Adipocyte (in vitro differentiated cells): ENCODE measurements around the gene SEPHS1.

Experiments used
- DNase-seq: peaks from one replicate; pipeline ENCODE4 v3.0.0-alpha.2; 2015; ENCODE audit warnings: low read depth
- H3K27me3 ChIP-seq: replicated peaks from 2 replicates; pipeline ENCODE4 v1.7.0; 2013; ENCODE audit warnings: mild to moderate bottlenecking, low read length, moderate library complexity; ENCODE audit not compliant: control insufficient read depth, insufficient read depth
- H3K36me3 ChIP-seq: 2 replicates; pipeline ENCODE4 v1.7.0; 2013; ENCODE audit warnings: low read length, mild to moderate bottlenecking, moderate library complexity; ENCODE audit not compliant: control insufficient read depth, insufficient read depth, severe bottlenecking
- H3K4me1 ChIP-seq: 2 replicates; pipeline ENCODE4 v1.7.0; 2013; ENCODE audit warnings: mild to moderate bottlenecking, low read length, moderate library complexity; ENCODE audit not compliant: control insufficient read depth, insufficient read depth
- H3K4me3 ChIP-seq: 2 replicates; pipeline ENCODE4 v1.7.0; 2013; ENCODE audit warnings: mild to moderate bottlenecking, low read length, moderate library complexity
- H3K9ac ChIP-seq: 2 replicates; pipeline ENCODE4 v1.7.0; 2013; ENCODE audit warnings: mild to moderate bottlenecking, low read length, moderate library complexity
- H3K9me3 ChIP-seq: 2 replicates; pipeline ENCODE4 v1.7.0; 2013; ENCODE audit warnings: mild to moderate bottlenecking, low read length, moderate library complexity; ENCODE audit not compliant: control insufficient read depth

The SEPHS1 gene

DNA sequence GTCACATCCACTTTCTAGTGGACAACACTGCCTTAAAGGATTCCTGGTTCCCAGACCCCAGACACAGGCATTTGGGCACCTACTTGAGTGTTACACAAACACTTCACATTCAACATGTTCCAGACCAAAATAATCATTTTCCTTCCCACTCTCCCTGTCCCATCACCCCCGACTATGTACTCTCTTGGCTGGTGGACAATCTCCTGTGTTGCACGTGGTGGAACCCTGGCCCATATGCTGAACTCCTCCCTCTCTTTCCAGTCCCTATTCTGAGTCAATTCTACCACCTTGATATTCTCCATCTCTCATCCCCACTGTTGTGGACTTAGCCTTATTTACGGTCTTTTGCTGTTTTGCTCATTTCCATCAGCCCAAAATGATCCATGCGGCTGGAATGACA, 8.3 kb upstream of the SEPHS1 start:
- no peak for DNase-seq
- Histone ChIP-seq H3K4me1 (no peaks in the 10 kb centered on the region), H3K36me3 (no peaks in the 10 kb centered on the region), H3K9ac (no peak overlapping the region), H3K27me3 (peaks cover 38% of the 10 kb centered on the region), H3K9me3 (no peaks in the 10 kb centered on the region), H3K4me3 (no peak overlapping the region)

DNA sequence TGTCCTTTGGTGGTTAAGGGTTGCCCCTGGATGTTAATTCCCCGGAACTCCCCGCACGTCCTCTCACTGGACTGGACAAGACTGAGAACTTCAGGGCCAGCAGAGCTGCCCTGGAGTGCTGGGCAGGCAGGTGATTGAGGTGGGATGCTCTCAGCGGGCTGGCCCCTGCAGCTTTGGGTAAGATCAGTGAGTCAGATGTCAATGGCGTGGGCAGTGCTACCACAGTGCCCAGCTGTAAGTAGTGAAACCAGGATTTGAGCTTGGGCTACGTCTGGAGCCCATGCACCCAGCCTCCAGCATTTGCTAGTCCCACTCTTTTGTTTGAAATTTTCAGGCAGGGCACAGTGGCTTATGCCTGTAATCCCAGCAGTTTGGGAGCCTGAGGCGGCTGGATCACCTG, 6.7 kb upstream of the SEPHS1 start:
- H3K9me3 ChIP-seq, result no peaks in the 10 kb centered on the region
- H3K4me1 ChIP-seq, result peaks cover 6% of the 10 kb centered on the region
- H3K36me3 ChIP-seq, result no peaks in the 10 kb centered on the region
- DNase-seq, result no peak
- peaks cover 41% of the 10 kb centered on the region for H3K27me3 ChIP-seq
- H3K4me3 ChIP-seq, result no peak overlapping the region
- no peak overlapping the region for H3K9ac ChIP-seq

DNA sequence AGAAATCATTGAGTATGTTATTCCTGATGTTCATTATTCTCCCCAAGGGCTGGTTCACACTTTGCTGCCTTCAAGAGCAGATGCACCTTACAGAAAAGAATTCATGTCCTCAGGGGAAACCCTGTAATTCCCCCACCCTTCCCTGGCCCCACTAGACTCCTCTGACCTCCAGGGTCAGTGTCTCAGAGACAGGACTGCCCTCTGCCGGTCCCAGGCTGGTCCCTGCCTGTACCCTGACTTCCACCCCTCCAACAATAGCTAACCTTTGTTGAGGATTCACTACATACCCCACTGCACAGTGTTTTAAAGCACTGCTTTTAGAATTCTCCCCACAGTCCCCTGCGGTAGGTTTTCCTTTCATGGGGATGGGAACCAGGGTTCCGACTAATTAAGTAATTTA, 4.4 kb upstream of the SEPHS1 start:
- no peaks in the 10 kb centered on the region for H3K9me3 ChIP-seq
- H3K4me3 ChIP-seq, result no peak overlapping the region
- DNase-seq, result no peak
- peaks cover 41% of the 10 kb centered on the region for H3K27me3 ChIP-seq
- H3K4me1 ChIP-seq, result peaks cover 17% of the 10 kb centered on the region
- no peaks in the 10 kb centered on the region for H3K36me3 ChIP-seq
- no peak overlapping the region for H3K9ac ChIP-seq

DNA sequence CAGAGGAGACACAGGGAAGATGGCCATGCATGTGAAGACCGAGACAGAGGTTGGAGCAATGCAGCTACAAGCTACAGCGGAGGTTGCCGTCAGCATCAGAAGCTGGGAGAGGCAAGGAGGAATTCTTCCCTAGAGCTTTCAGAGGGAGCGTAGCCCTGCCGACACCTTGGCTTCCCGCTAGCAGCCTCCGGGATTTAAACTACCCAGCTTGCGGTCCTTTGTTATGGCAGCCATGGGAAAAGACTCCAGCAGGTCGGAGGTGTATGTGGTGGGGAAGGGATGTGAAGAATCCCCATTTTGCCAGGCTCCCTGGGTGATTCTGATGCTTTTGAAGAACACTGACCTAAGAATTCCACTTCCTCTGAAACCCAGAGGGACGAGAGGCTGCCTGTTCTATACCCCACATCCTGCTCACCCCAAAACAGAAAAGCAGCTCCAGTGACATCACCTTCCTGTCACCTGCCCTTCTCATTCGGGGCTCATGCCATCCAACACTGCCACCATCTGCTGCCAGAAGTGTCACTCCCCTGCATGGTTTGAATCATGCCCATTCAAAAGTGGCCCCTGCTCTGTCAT, 3.3 kb upstream of the SEPHS1 start:
- Histone ChIP-seq H3K4me3 (no peak overlapping the region), H3K4me1 (peaks cover 21% of the 10 kb centered on the region)

DNA sequence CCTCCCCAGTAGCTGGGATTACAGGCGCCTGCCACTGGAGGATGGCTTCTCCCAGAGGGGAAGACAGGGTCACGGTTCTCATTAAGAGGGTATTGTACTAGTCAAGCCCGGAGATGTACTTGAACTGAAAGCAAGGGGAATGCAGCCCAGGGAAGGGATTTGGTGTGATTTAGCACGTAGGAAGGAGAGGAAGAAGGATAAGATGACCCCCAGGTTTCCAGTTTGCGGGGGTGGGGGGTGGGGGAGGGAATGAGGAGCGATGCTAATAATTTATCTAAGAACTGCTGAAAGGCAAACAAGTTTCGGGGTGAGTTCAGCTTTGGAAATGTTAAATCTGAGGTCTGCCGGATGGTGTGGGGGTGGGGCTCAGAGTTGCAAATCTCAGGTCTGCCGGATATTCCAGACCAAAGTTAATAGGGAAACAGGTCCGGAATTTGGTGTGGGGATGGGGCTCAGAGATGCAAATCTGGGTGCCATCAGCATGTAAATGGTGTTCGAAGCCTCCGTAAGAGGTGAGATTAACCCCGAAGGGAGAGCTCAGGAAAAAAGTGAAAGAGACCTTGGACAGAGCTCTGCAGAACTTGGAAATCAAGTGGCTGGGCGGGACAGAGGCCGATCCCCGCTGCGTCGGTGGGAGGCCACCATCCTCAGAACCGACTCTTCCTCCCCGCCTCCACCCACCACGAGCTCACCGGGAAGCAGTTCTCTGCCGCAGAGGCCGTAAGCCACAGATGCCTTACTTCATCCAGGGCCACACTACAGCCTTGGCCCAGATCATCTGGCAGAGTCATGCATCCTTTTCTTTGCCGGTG, 1.6 kb upstream of the SEPHS1 start:
- Histone ChIP-seq H3K4me3 (peak overlapping the region; percentile 91), H3K9ac (peak overlapping the region; percentile 32), H3K4me1 (peaks cover 32% of the 10 kb centered on the region), H3K36me3 (no peaks in the 10 kb centered on the region), H3K9me3 (no peaks in the 10 kb centered on the region), H3K27me3 (peaks cover 30% of the 10 kb centered on the region)
- DNase-seq, result peak; percentile 64

More for the DNA sequence above, 3.3 kb upstream of the SEPHS1 start:
- no peak for DNase-seq
- no peak overlapping the region for H3K9ac ChIP-seq
- peaks cover 38% of the 10 kb centered on the region for H3K27me3 ChIP-seq
- no peaks in the 10 kb centered on the region for H3K9me3 ChIP-seq
- no peaks in the 10 kb centered on the region for H3K36me3 ChIP-seq

DNA sequence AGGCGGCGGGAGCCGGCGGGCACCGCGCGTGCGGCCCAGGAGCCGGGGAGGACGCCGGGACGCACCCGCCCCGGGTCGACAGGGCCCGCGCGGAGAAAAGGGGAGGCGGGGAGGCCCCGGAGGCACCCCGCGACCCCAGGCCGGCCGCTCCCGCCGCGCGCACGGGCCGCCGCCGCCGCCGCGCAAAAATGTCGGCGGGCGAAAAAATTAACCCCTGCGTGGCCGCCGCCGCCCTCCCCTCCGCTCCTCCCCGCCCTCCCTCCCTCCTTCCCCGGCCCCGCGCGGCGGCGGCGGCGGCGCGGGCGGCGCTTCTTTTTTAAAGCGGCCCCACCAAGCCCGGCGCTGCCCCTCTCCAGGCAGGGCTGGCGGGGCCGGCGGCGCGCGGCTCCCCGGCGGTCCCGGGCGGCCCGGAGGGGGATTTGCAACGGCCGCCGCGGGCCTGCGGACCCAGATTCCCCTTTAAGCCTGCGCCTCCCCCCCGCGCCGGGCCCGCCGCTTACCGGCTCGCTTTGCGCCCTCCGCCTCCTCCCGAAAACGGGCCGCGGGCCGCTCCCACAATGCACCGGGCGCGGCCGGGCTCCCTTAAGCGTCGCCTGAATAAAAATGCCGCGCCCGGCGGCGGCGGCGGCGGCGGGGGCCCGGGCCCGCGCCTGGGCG, 465 bp downstream of the SEPHS1 start:
- Histone ChIP-seq H3K9me3 (no peaks in the 10 kb centered on the region), H3K27me3 (peaks cover 16% of the 10 kb centered on the region), H3K9ac (peak overlapping the region; percentile 90), H3K4me3 (peak overlapping the region; percentile 90), H3K36me3 (no peaks in the 10 kb centered on the region), H3K4me1 (peaks cover 32% of the 10 kb centered on the region)
- DNase-seq, result peak; percentile 93

DNA sequence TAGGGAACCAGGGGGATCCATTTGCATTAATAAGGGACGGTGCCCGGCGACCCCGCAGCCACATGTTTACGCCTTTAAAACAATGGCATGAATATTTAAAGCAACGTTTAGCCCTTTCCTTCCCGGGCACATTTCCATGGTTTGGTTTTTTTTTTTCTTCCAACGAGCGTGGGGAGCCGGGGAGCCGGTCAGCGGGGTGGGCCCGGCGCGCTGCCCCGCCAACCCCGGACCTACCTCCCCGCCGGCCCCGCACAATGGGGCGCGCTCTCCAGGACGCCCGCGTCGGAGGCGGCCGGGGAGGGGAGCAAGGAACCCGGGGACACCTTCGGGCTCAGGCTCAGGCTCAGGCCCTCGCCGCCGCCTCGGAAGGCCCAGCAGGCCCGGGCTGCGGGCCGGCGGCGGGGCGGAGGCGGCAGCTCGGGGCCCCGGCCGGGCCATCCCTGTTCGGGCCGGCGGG, 1.0 kb downstream of the SEPHS1 start:
- H3K9ac ChIP-seq, result peak overlapping the region; percentile 90
- no peaks in the 10 kb centered on the region for H3K9me3 ChIP-seq
- DNase-seq, result peak; percentile 74
- H3K36me3 ChIP-seq, result no peaks in the 10 kb centered on the region
- peaks cover 10% of the 10 kb centered on the region for H3K27me3 ChIP-seq
- H3K4me3 ChIP-seq, result peak overlapping the region; percentile 90
- H3K4me1 ChIP-seq, result peaks cover 32% of the 10 kb centered on the region

DNA sequence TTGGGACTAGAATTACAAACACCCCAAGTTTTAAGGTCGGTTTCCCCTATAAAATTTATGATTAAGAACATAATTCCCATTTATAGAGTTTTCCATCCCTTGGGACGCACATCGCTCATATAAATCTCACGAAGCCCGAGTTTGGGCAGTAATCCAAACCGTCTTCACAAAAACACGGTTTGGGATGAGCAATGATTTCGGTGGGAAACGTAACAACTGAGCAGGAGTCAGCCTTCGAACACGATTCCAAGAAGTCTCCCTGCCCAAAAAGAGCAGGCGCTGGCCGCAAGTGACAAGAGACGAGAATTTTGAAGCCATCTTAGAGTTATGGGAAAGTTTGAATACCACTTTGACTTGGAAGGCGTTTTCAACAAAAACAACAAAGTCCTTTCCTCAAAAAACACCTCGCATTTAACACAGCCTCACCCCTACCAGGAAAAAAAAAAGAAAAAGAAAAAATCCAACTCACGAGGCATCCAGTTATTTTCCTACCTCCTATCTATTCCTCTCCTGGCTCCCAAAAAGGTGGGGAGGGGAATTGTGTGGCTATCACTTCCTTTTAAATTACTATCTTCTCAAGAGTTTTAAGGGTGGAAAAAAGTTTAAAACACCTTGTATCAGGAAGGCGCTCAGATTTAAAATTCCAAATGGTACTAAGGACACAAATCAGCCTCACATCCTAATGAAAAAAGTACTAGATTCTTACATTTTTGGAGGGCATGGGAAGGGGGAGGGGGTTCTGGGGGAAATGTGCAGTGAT, 1.6 kb downstream of the SEPHS1 start:
- H3K4me1 ChIP-seq, result peaks cover 32% of the 10 kb centered on the region
- peaks cover 4% of the 10 kb centered on the region for H3K27me3 ChIP-seq
- peak overlapping the region; percentile 90 for H3K4me3 ChIP-seq
- H3K9me3 ChIP-seq, result no peaks in the 10 kb centered on the region
- DNase-seq, result peak; percentile 72
- peak overlapping the region; percentile 90 for H3K9ac ChIP-seq
- no peaks in the 10 kb centered on the region for H3K36me3 ChIP-seq

DNA sequence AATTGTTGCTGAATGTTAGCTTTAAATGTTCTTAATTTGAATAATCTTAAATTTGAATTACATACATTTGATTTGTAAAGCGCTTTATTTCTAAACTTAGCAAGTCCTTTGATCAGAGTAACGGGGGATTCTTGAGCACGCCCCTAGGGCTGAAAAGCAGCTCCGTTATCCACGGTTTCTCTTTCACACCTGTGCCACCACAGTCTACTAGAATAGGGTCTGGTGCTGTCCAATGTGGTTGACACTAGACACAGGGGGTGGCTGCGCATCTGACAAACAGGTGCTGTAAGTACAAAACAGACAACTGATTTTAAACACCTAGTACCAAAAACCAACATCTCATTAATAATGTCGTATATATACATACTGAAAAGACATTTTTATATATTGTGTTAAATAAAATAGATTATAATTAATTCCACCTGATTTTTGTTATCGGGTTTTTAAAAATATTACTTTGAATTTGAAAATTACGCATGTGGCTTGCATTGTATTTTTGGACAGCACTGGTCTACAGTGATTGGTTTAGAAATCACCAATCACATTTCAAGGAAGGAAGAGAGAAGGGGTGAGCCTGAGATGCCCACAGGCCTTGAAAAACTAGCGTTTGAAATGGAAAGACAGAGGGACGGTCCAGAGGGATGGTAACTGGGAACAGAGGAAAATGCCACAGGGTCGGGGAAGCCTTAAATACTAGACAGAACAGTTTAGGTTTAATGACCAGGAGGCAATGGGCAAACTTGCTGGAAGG, 7.3 kb downstream of the SEPHS1 start:
- no peak for DNase-seq
- H3K27me3 ChIP-seq, result no peaks in the 10 kb centered on the region
- no peak overlapping the region for H3K9ac ChIP-seq
- H3K9me3 ChIP-seq, result no peaks in the 10 kb centered on the region
- no peaks in the 10 kb centered on the region for H3K36me3 ChIP-seq
- H3K4me1 ChIP-seq, result peaks cover 35% of the 10 kb centered on the region
- no peak overlapping the region for H3K4me3 ChIP-seq

DNA sequence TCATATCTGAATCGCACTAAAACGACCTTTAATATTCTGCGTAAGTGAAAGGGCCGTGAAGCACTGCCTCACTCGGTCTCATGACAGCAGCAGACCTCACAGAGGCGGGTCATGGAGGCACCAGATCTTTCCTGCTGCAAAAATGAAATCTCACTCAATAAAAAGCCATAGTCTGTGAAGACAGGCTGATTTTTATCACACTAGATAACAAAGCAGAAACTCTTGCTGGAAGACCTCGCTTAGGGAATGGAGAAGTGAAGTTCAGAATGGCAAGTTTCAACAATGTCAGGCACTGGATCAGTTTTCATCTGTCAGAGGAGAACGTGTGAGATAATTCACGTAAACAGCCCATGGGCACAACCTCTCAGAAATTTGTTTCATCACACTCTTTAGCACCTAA, 8.0 kb downstream of the SEPHS1 start:
- Histone ChIP-seq H3K4me1 (peaks cover 30% of the 10 kb centered on the region), H3K9ac (peak overlapping the region; percentile 26), H3K9me3 (no peaks in the 10 kb centered on the region), H3K27me3 (no peaks in the 10 kb centered on the region), H3K4me3 (peak overlapping the region; percentile 51), H3K36me3 (peaks cover 2% of the 10 kb centered on the region)
- no peak for DNase-seq
